Hepatocyte (in vitro differentiated cells): ENCODE data around the gene PKP1. TPM values are rescaled to one million over a fixed set of nuclear protein-coding genes. Genes with fewer than 3 reads are reported as not detected.

Experiments used
- DNase-seq: peaks from one replicate; pipeline ENCODE4 v3.0.0-alpha.2; 2016; ENCODE audit warnings: low spot score
- H2AFZ ChIP-seq: fragments of 200-600 bp; sonication (generic); 2 replicates; pipeline ENCODE4 v1.6.0; 2016; ENCODE audit warnings: antibody characterized with exemption, mild to moderate bottlenecking
- H3K27ac ChIP-seq: fragments of 200-600 bp; sonication (generic); 2 replicates; pipeline ENCODE4 v1.5.1; 2016; ENCODE audit warnings: mild to moderate bottlenecking
- H3K27me3 ChIP-seq: fragments of 200-600 bp; sonication (generic); 2 replicates; pipeline ENCODE4 v1.6.1; 2016
- H3K36me3 ChIP-seq: fragments of 200-600 bp; sonication (generic); replicated peaks from 2 replicates; pipeline ENCODE4 v1.5.1; 2016; ENCODE audit warnings: low read depth; ENCODE audit not compliant: insufficient read depth
- H3K4me1 ChIP-seq: fragments of 200-600 bp; sonication (generic); 2 replicates; pipeline ENCODE4 v1.5.1; 2016; ENCODE audit warnings: mild to moderate bottlenecking, moderate library complexity; ENCODE audit not compliant: insufficient read depth
- H3K4me2 ChIP-seq: fragments of 200-600 bp; sonication (generic); 2 replicates; pipeline ENCODE4 v1.6.0; 2016
- H3K4me3 ChIP-seq: fragments of 200-600 bp; sonication (generic); 2 replicates; pipeline ENCODE4 v1.5.1; 2016; ENCODE audit warnings: mild to moderate bottlenecking
- H3K79me2 ChIP-seq: fragments of 200-600 bp; sonication (generic); 2 replicates; pipeline ENCODE4 v1.6.0; 2017; ENCODE audit warnings: mild to moderate bottlenecking
- H3K9me2 ChIP-seq: fragments of 200-600 bp; sonication (generic); replicated peaks from 2 replicates; pipeline ENCODE4 v1.6.0; 2017; ENCODE audit warnings: mild to moderate bottlenecking; ENCODE audit not compliant: insufficient read depth
- H3K9me3 ChIP-seq: fragments of 200-600 bp; sonication (generic); 2 replicates; pipeline ENCODE4 v1.5.1; 2016; ENCODE audit warnings: low read depth, mild to moderate bottlenecking
- H4K20me1 ChIP-seq: fragments of 200-600 bp; sonication (generic); 2 replicates; pipeline ENCODE4 v1.6.0; 2016; ENCODE audit warnings: mild to moderate bottlenecking; ENCODE audit not compliant: insufficient read depth, poor library complexity, severe bottlenecking
- CTCF ChIP-seq: fragments of 200-600 bp; sonication (generic); IDR thresholded peaks from 2 replicates; pipeline ENCODE4 v1.5.1; 2016; ENCODE audit warnings: antibody characterized with exemption, mild to moderate bottlenecking; ENCODE audit not compliant: poor library complexity
- EZH2 ChIP-seq: fragments of 200-600 bp; sonication (generic); IDR thresholded peaks from 2 replicates; pipeline ENCODE4 v1.6.1; 2016; ENCODE audit warnings: antibody characterized with exemption, mild to moderate bottlenecking, borderline replicate concordance
- EZH2phosphoT487 ChIP-seq: fragments of 200-600 bp; sonication (generic); IDR thresholded peaks from one replicate; pipeline ENCODE4 v1.6.1; 2018; ENCODE audit warnings: antibody characterized with exemption, mild to moderate bottlenecking, low read depth, moderate library complexity; ENCODE audit not compliant: unreplicated experiment, severe bottlenecking
- WGBS: methylation state at CpG from one replicate; pipeline ENCODE4 v1.1.6; 2016; ENCODE audit warnings: low lambda C conversion rate; ENCODE audit errors: missing lambda C conversion rate; 5-methylcytosine and 5-hydroxymethylcytosine counted together
- polyA plus RNA-seq: library from polyadenylated mRNA; unstranded; fragments of >200 nt; fragmentation: Nextera tagmentation; extraction: Ambion mirVana; gene quantifications from 2 replicates; pipeline ENCODE4 v1.2.1, GENCODE V29; 2016
- total RNA-seq: library from RNA; depleted of rRNA; stranded (reverse); fragments of >200 nt; gene quantifications from 2 replicates; pipeline ENCODE4 v1.2.3, GENCODE V29; 2014

Gene PKP1
- total and polyA plus RNA-seq, 2 experiments from 2014 or later: 0.04 to 0.33 TPM

GRCh38 chr1:201324821-201325677 lies 41.7 kb downstream of the PKP1 start:
- no peak overlapping the region for H3K4me2 ChIP-seq
- TF ChIP-seq EZH2 (no peak), EZH2phosphoT487 (no peak), CTCF (no peak)
- H3K4me3 ChIP-seq: no peak overlapping the region
- no peak for DNase-seq
- H3K9me2 ChIP-seq: no peaks in the 10 kb centered on the region
- H4K20me1 ChIP-seq: no peaks in the 10 kb centered on the region
- no peaks in the 10 kb centered on the region for H3K36me3 ChIP-seq
- no peaks in the 10 kb centered on the region for H3K9me3 ChIP-seq
- H3K79me2 ChIP-seq: no peaks in the 10 kb centered on the region
- no peak overlapping the region for H2AFZ ChIP-seq
- no peak overlapping the region for H3K27ac ChIP-seq
- WGBS: 82% methylated on average over 16 of the region's 16 CpGs
- H3K27me3 ChIP-seq: no peaks in the 10 kb centered on the region
- peaks cover 9% of the 10 kb centered on the region for H3K4me1 ChIP-seq

GRCh38 chr1:201325678-201326060 lies 42.4 kb downstream of the PKP1 start:
- Histone ChIP-seq H3K9me2 (no peaks in the 10 kb centered on the region), H3K36me3 (no peaks in the 10 kb centered on the region), H3K27me3 (no peaks in the 10 kb centered on the region), H3K79me2 (no peaks in the 10 kb centered on the region), H3K27ac (no peak overlapping the region), H3K9me3 (no peaks in the 10 kb centered on the region), H3K4me2 (no peak overlapping the region), H4K20me1 (no peaks in the 10 kb centered on the region), H3K4me3 (no peak overlapping the region), H2AFZ (no peak overlapping the region), H3K4me1 (peaks cover 15% of the 10 kb centered on the region)
- WGBS: 92% methylated on average over 8 of the region's 8 CpGs
- TF ChIP-seq CTCF: no peak
- TF ChIP-seq EZH2phosphoT487: no peak
- TF ChIP-seq EZH2: no peak
- no peak for DNase-seq

GRCh38 chr1:201326710-201327109 lies 43.4 kb downstream of the PKP1 start:
- H3K4me1 ChIP-seq: peaks cover 15% of the 10 kb centered on the region
- H2AFZ ChIP-seq: no peak overlapping the region
- H3K27me3 ChIP-seq: no peaks in the 10 kb centered on the region
- TF ChIP-seq CTCF: no peak
- TF ChIP-seq EZH2phosphoT487: no peak
- TF ChIP-seq EZH2: no peak
- H3K4me2 ChIP-seq: no peak overlapping the region
- no peak overlapping the region for H3K27ac ChIP-seq
- H3K9me3 ChIP-seq: no peaks in the 10 kb centered on the region
- H3K9me2 ChIP-seq: no peaks in the 10 kb centered on the region
- no peak overlapping the region for H3K4me3 ChIP-seq
- no peaks in the 10 kb centered on the region for H3K79me2 ChIP-seq
- H4K20me1 ChIP-seq: no peaks in the 10 kb centered on the region
- DNase-seq: no peak
- no peaks in the 10 kb centered on the region for H3K36me3 ChIP-seq
- 94% methylated on average over 4 of the region's 4 CpGs for WGBS
